ENCODE results near the gene LAMB4. TPM values are rescaled to one million over a fixed set of nuclear protein-coding genes. Genes with fewer than 3 reads are reported as not detected.

The LAMB4 gene
- total RNA-seq, 1 donor from 2014 or later: not detected

DNA sequence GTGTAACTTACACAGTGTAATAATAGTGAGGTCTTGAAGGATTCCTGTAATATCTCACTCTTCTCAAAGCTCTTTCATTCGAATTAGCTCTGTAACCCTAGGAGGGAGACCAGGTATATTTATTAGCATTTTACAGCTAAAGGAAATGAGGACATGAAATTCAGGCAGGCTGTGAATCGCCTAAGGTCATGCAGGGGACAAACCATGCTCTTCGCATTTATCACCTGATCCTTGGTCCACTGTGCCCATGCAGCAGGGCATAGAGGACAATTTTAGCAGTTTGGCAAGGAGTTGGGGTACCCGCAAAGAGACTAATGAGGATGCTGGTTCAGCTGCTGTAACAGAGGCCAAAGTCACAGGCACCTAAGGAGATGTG is 112.4 kb downstream of the LAMB4 start:
- H3K36me3 ChIP-seq: no peaks in the 10 kb centered on the region
- DNase-seq (ENCODE audit: low spot score in 2 of 2): no peak
- H3K27me3 ChIP-seq: no peaks in the 10 kb centered on the region
- H3K4me1 ChIP-seq: peaks cover 0 to 2% of the 10 kb centered on the region in 2 donors
- intact Hi-C loops (cut with DNase I): no loop called here
- H3K27ac ChIP-seq: no peak overlapping the region
- TF ChIP-seq, protein P1, sequence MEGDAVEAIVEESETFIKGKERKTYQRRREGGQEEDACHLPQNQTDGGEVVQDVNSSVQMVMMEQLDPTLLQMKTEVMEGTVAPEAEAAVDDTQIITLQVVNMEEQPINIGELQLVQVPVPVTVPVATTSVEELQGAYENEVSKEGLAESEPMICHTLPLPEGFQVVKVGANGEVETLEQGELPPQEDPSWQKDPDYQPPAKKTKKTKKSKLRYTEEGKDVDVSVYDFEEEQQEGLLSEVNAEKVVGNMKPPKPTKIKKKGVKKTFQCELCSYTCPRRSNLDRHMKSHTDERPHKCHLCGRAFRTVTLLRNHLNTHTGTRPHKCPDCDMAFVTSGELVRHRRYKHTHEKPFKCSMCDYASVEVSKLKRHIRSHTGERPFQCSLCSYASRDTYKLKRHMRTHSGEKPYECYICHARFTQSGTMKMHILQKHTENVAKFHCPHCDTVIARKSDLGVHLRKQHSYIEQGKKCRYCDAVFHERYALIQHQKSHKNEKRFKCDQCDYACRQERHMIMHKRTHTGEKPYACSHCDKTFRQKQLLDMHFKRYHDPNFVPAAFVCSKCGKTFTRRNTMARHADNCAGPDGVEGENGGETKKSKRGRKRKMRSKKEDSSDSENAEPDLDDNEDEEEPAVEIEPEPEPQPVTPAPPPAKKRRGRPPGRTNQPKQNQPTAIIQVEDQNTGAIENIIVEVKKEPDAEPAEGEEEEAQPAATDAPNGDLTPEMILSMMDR (IDR thresholded peaks at IDR 0.05): no peak
- H3K4me3 ChIP-seq: no peak overlapping the region
- no peaks in the 10 kb centered on the region for H3K9me3 ChIP-seq

DNA sequence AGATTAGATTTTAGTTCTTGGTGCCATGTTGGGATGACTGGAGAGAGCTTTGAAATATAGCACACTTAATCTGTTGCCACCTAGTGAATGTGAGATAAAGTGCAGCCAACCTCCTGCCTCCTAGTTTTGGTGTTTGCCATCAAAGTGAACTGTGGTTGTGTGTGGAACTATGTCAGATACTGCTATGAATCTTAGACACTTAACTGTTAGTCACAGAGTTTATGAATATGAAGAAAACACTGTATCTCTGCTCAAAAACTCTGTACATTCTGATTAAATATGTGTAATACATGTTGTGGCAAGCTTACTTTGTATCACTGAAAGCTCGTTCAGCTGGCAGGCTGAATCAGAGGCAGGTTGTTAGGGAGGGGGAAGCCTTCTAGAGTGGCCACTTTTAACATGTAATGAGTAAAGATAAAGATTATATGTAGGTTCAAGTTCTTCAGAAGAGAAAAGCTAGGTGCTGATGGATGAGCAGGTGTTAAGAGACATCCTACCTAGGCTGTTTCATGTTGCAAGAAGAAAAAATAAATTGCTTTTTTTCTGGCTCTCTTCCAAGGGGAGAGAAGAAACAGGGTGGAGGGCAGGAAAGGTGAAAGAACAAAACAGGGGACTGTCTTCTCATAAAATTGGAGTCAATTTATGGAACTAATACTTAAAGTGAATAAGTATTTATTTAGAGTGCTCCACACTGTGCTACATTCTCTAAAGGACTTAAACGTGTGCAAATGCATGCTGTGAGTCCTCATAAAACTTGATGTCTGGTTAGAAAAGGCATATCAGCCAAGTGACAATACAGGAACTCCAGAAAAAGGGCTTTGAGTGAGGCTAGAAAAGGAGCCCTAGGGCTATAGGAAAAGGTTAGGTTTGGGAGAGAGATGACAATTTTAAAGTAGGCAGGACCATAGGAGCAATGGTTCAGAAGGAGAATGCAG is 113.1 kb downstream of the LAMB4 start:
- Histone ChIP-seq H3K4me1 (no peaks in the 10 kb centered on the region), H3K36me3 (no peaks in the 10 kb centered on the region), H3K27me3 (no peaks in the 10 kb centered on the region), H3K9me3 (no peaks in the 10 kb centered on the region), H3K27ac (no peak overlapping the region), H3K4me3 (no peak overlapping the region)
- no peak for DNase-seq (ENCODE audit: low spot score in 2 of 2)
- TF ChIP-seq, protein P1 (IDR thresholded peaks at IDR 0.05): peak in 2 of 3 experiments; percentile 36 to 64
- intact Hi-C loops (cut with DNase I): no loop called here

DNA sequence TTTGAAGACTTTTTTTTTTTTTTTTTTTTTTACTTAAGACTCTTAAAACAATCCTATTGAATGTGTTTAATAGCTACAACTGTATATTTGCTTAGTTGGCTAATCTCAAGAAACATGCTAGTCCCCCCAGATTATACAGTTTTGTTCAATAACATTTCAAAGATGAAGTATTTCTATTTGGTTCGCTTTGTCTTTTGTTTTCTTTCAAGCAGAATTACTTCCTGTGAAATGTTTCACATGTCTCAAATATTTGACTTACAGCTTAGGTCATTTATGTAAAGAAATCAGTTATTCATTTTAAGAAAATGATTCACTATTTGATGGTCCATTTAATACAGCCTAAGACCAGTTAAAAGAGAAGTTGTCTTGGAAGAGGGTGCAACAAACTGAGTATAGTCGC is 114.4 kb downstream of the LAMB4 start:
- Histone ChIP-seq H3K4me1 (no peaks in the 10 kb centered on the region), H3K27ac (no peak overlapping the region), H3K9me3 (no peaks in the 10 kb centered on the region), H3K36me3 (no peaks in the 10 kb centered on the region), H3K4me3 (no peak overlapping the region), H3K27me3 (no peaks in the 10 kb centered on the region)
- TF ChIP-seq, protein P1 (IDR thresholded peaks at IDR 0.05): no peak
- no peak for DNase-seq (ENCODE audit: low spot score in 2 of 2)
- intact Hi-C loops (cut with DNase I): no loop called here

DNA sequence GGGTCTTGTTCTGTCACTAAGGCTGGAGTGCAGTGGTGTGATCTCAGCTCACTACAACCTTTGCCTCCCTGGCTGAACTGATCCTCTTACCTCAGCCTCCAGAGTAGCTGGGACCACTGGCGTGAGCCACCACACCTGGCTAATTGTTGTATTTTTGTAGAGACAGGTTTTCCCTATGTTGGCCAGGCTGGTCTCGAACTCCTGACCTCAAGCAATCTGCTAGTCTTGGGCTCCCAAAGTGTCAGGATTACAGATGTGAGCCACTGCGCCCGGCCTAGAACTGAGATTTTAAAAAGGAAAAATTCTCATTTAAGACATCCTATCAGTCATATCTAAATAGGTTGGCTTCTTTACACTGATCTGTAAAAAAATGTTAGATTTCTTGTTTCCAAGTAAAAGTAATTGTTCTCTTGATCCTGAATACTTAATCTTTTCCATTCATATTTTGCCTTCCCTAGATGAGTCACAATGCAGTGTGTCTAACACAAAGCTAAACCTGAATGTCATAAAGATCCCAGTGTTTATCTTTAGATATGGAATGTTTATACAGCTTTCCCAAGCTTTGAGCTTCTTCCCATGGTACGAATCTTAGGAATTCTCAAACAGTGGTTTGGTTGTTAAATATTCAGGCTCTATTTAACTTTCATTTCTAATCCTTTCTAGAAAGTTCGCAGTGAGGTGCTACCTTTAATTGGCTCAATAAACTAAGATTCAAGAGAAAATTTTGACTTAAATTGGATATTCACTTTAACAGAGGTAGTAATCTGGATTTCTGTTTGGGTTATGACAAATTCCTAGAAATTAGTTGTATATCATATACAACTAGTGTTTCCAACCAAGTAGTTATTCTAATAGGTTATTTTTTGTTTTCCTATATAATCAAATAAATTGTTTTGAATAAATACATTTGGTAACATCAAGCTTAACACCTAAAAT is 115.1 kb downstream of the LAMB4 start:
- Histone ChIP-seq H3K9me3 (no peaks in the 10 kb centered on the region), H3K4me1 (no peaks in the 10 kb centered on the region), H3K36me3 (no peaks in the 10 kb centered on the region), H3K27ac (no peak overlapping the region), H3K27me3 (no peaks in the 10 kb centered on the region), H3K4me3 (no peak overlapping the region)
- DNase-seq (ENCODE audit: low spot score in 2 of 2): no peak
- intact Hi-C loops (cut with DNase I): no loop called here
- TF ChIP-seq, protein P1 (IDR thresholded peaks at IDR 0.05): no peak

DNA sequence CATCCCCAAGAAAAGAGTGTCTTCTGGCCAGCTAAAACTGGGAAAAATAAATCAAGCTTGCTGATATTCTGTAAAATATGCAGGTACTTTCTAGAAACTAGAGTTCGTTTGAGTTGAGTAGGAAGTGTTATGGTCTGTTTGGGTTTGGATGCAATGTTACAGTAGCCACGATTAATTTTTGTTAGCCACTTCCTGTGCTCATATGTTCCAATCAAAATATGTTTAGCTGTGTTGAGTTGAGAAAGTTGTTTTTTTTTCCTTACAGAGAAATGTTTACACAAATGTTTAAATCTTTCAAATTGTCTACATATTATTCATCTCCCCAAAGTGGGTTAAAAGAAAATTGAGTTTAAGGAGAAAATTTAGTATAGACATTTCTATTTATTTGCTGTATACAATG is 115.9 kb downstream of the LAMB4 start:
- H3K4me3 ChIP-seq: no peak overlapping the region
- no peaks in the 10 kb centered on the region for H3K9me3 ChIP-seq
- no peak overlapping the region for H3K27ac ChIP-seq
- H3K36me3 ChIP-seq: no peaks in the 10 kb centered on the region
- intact Hi-C loops (cut with DNase I): no loop called here
- H3K4me1 ChIP-seq: no peaks in the 10 kb centered on the region
- TF ChIP-seq, protein P1 (IDR thresholded peaks at IDR 0.05): no peak
- no peaks in the 10 kb centered on the region for H3K27me3 ChIP-seq
- DNase-seq (ENCODE audit: low spot score in 2 of 2): no peak
